Activated naive CD4-positive, alpha-beta T cell treated with anti-CD3 and anti-CD28 coated beads, Interleukin-2, amount 10 ng/mL, durations not matched to agents 7 days and 5 days (primary cell): Measurements from ENCODE around the gene ARMH1.
A peak's percentile ranks its signal among the peaks of the same experiment; 100 is the strongest.
"Not testable (repeated sequence)": the region's sequence is repeated elsewhere in the genome, so short reads cannot be mapped to it uniquely, and the experiment has no call there.

Experiments
- CTCF ChIA-PET: fragments of 350-600 bp; sonication (Branson Sonifier 250); formaldehyde crosslinking; loops from one replicate; lab custom pipeline; 2021; ENCODE audit warnings: antibody characterized with exemption; lab: Charles Lee
- DNase-seq: peaks from one replicate; pipeline ENCODE4 v3.0.0-alpha.2; 2020
- H3K27ac Mint-ChIP-seq: one replicate; pipeline ENCODE4 v1.8.0; 2021; ENCODE audit warnings: mild to moderate bottlenecking, moderate library complexity, mixed read lengths
- H3K27me3 Mint-ChIP-seq: one replicate; pipeline ENCODE4 v1.8.0; 2021; ENCODE audit warnings: mild to moderate bottlenecking, mixed read lengths
- H3K36me3 Mint-ChIP-seq: one replicate; pipeline ENCODE4 v1.8.0; 2021; ENCODE audit warnings: mixed read lengths
- H3K4me1 Mint-ChIP-seq: one replicate; pipeline ENCODE4 v1.8.0; 2021; ENCODE audit warnings: mixed read lengths
- H3K4me3 Mint-ChIP-seq: one replicate; pipeline ENCODE4 v1.8.0; 2021; ENCODE audit warnings: mild to moderate bottlenecking, moderate library complexity, mixed read lengths
- H3K9me3 Mint-ChIP-seq: one replicate; pipeline ENCODE4 v1.8.0; 2021; ENCODE audit warnings: mixed read lengths

Gene ARMH1

GRCh38 chr1:44720281-44720680 lies 45.8 kb downstream of the ARMH1 start:
- Mint-ChIP-seq H3K27me3 (peaks cover 9% of the 10 kb centered on the region), H3K4me1 (peaks cover 84% of the 10 kb centered on the region), H3K9me3 (no peaks in the 10 kb centered on the region), H3K27ac (peak overlapping the region; percentile 98), H3K4me3 (no peak overlapping the region), H3K36me3 (peaks cover 9% of the 10 kb centered on the region)
- CTCF ChIA-PET: no interaction called here
- no peak for DNase-seq

GRCh38 chr1:44721485-44722361 lies 47.2 kb downstream of the ARMH1 start:
- Mint-ChIP-seq H3K36me3 (peaks cover 14% of the 10 kb centered on the region), H3K4me3 (peak overlapping the region; percentile 69), H3K27ac (peak overlapping the region; percentile 98), H3K4me1 (peaks cover 80% of the 10 kb centered on the region), H3K9me3 (no peaks in the 10 kb centered on the region), H3K27me3 (peaks cover 9% of the 10 kb centered on the region)
- CTCF ChIA-PET: interaction anchor here (0.7 to 1.7 kb wide), 9 partner anchors 9 to 92 kb away, joined by 3 to 21 read pairs (median 3); partner anchors contain the start of genes ARMH1, RNU5D-1 and TMEM53
- DNase-seq: peak; percentile 83

- peak overlapping the region; percentile 68 for H3K4me3 Mint-ChIP-seq
- CTCF ChIA-PET: interaction anchor here (0.9 kb wide), 1 partner anchor 9 kb away, joined by 4 read pairs; no protein-coding TSS in a partner anchor
- peak; percentile 48 for DNase-seq
- H3K27ac Mint-ChIP-seq: peak overlapping the region; percentile 92
- peaks cover 76% of the 10 kb centered on the region for H3K4me1 Mint-ChIP-seq
- peaks cover 9% of the 10 kb centered on the region for H3K27me3 Mint-ChIP-seq
- H3K36me3 Mint-ChIP-seq: peaks cover 14% of the 10 kb centered on the region
- no peaks in the 10 kb centered on the region for H3K9me3 Mint-ChIP-seq
These were observed 48.5 kb downstream of the ARMH1 start for GRCh38 chr1:44723064-44723463.

GRCh38 chr1:44723496-44724295 lies 49.2 kb downstream of the ARMH1 start:
- H3K9me3 Mint-ChIP-seq: no peaks in the 10 kb centered on the region
- H3K36me3 Mint-ChIP-seq: peaks cover 14% of the 10 kb centered on the region
- peak overlapping the region; percentile 68 for H3K4me3 Mint-ChIP-seq
- CTCF ChIA-PET: interaction anchor here (0.9 kb wide), 1 partner anchor 9 kb away, joined by 4 read pairs; no protein-coding TSS in a partner anchor
- H3K27me3 Mint-ChIP-seq: peaks cover 9% of the 10 kb centered on the region
- DNase-seq: peak; percentile 47
- H3K27ac Mint-ChIP-seq: peak overlapping the region; percentile 92
- H3K4me1 Mint-ChIP-seq: peaks cover 76% of the 10 kb centered on the region

- no peak for DNase-seq
- H3K36me3 Mint-ChIP-seq: peaks cover 14% of the 10 kb centered on the region
- peak overlapping the region; percentile 88 for H3K27ac Mint-ChIP-seq
- H3K9me3 Mint-ChIP-seq: no peaks in the 10 kb centered on the region
- CTCF ChIA-PET: interaction anchor here (0.8 to 1.1 kb wide), 3 partner anchors 10 to 50 kb away, joined by 3 to 4 read pairs (median 3); no protein-coding TSS in a partner anchor
- H3K4me1 Mint-ChIP-seq: peaks cover 74% of the 10 kb centered on the region
- H3K27me3 Mint-ChIP-seq: peaks cover 4% of the 10 kb centered on the region
- H3K4me3 Mint-ChIP-seq: peak overlapping the region; percentile 77
These were observed 49.9 kb downstream of the ARMH1 start for GRCh38 chr1:44724296-44724954.

- Mint-ChIP-seq H3K9me3 (no peaks in the 10 kb centered on the region), H3K27me3 (peaks cover 4% of the 10 kb centered on the region), H3K36me3 (peaks cover 14% of the 10 kb centered on the region), H3K4me3 (peak overlapping the region; percentile 77), H3K4me1 (peaks cover 70% of the 10 kb centered on the region), H3K27ac (peak overlapping the region; percentile 88)
- no peak for DNase-seq
- CTCF ChIA-PET: interaction anchor here (0.8 to 1.1 kb wide), 3 partner anchors 10 to 50 kb away, joined by 3 to 4 read pairs (median 3); no protein-coding TSS in a partner anchor
These were observed 50.6 kb downstream of the ARMH1 start for GRCh38 chr1:44724955-44725698.

GRCh38 chr1:44730741-44731512 lies 56.4 kb downstream of the ARMH1 start, which contains the start of gene RNU5D-1:
Gene RNU5D-1, minus strand, starts transcription at chr1:44731170.
- no peaks in the 10 kb centered on the region for H3K9me3 Mint-ChIP-seq
- H3K27ac Mint-ChIP-seq: peak within 1 kb of the TSS; percentile 99
- peaks cover 1% of the 10 kb centered on the region for H3K36me3 Mint-ChIP-seq
- CTCF ChIA-PET: interaction anchor here (0.7 to 3.7 kb wide), 17 partner anchors 9 to 763 kb away, joined by 3 to 21 read pairs (median 3); partner anchors contain the start of genes ARMH1, BTBD19, PLK3 and TMEM53
- H3K4me1 Mint-ChIP-seq: peaks cover 48% of the 10 kb centered on the region
- peak; percentile 97 for DNase-seq
- no peaks in the 10 kb centered on the region for H3K27me3 Mint-ChIP-seq
- peak within 1 kb of the TSS; percentile 54 for H3K4me3 Mint-ChIP-seq

GRCh38 chr1:44733365-44733764 lies 58.9 kb downstream of the ARMH1 start:
- DNase-seq: no peak
- Mint-ChIP-seq H3K4me3 (no peak overlapping the region), H3K36me3 (no peaks in the 10 kb centered on the region), H3K9me3 (no peaks in the 10 kb centered on the region), H3K4me1 (peaks cover 36% of the 10 kb centered on the region), H3K27ac (no peak overlapping the region), H3K27me3 (no peaks in the 10 kb centered on the region)
- CTCF ChIA-PET: interaction anchor here (1.2 to 3.7 kb wide), 2 partner anchors 12 to 52 kb away, joined by 5 to 13 read pairs; no protein-coding TSS in a partner anchor

- Mint-ChIP-seq H3K27me3 (no peaks in the 10 kb centered on the region), H3K4me3 (no peak overlapping the region), H3K27ac (no peak overlapping the region), H3K36me3 (no peaks in the 10 kb centered on the region), H3K4me1 (peaks cover 37% of the 10 kb centered on the region), H3K9me3 (no peaks in the 10 kb centered on the region)
- CTCF ChIA-PET: interaction anchor here (1.2 kb wide), 1 partner anchor 12 kb away, joined by 5 read pairs; no protein-coding TSS in a partner anchor
- no peak for DNase-seq
These were observed 59.3 kb downstream of the ARMH1 start for GRCh38 chr1:44733784-44734183.

GRCh38 chr1:44735992-44736391 lies 61.5 kb downstream of the ARMH1 start:
- no peak for DNase-seq
- no peak overlapping the region for H3K27ac Mint-ChIP-seq
- peaks cover 36% of the 10 kb centered on the region for H3K4me1 Mint-ChIP-seq
- no peak overlapping the region for H3K4me3 Mint-ChIP-seq
- H3K27me3 Mint-ChIP-seq: no peaks in the 10 kb centered on the region
- peaks cover 8% of the 10 kb centered on the region for H3K36me3 Mint-ChIP-seq
- CTCF ChIA-PET: interaction anchor here (0.6 kb wide), 1 partner anchor 567 kb away, joined by 3 read pairs; no protein-coding TSS in a partner anchor
- no peaks in the 10 kb centered on the region for H3K9me3 Mint-ChIP-seq

- DNase-seq, H3K27me3 Mint-ChIP-seq, H3K9me3 Mint-ChIP-seq, CTCF ChIA-PET: not testable (repeated sequence)
- H3K4me3 Mint-ChIP-seq: peak overlapping the region; percentile 89
- peaks cover 40% of the 10 kb centered on the region for H3K4me1 Mint-ChIP-seq
- peak overlapping the region; percentile 90 for H3K27ac Mint-ChIP-seq
- peaks cover 20% of the 10 kb centered on the region for H3K36me3 Mint-ChIP-seq
These were observed 64.4 kb downstream of the ARMH1 start for GRCh38 chr1:44738953-44739306.
